ENCODE data around the gene TMEM135. TPM values are rescaled to one million over a fixed set of nuclear protein-coding genes. Genes with fewer than 3 reads are reported as not detected.
A peak's percentile ranks its signal among the peaks of the same experiment; 100 is the strongest.

Gene TMEM135
- total RNA-seq, 2 experiments from 2014 or later, result 37.2 to 39.8 TPM

DNA sequence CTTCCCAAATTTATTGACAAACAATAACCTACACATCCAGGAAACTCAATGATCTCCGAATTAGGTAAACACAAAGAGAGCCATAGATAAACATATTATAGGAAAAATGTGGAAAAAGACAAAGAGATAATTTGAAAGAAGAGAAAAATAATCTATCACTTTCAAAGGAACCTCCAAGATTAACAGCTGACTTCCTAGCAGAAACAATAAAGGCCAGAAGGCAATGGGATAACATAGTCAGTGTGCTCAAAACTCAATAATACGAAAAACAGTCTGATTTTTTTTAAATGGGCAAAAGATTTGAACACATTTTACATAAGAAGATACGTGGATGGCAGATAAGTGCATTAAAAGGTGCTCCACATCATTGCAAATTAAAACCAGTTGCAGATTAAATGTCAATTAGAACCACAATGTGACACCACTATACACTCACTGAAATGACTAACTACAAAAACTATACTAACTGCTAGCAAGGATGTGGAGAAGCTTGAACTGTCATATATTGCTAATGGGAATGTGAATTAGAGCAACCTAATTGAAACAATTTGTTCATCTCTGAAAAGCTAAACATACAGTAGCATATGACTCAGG lies 300.4 kb downstream of the TMEM135 start:
- Mint-ChIP-seq H3K36me3 (ENCODE audit: low read depth) (no peaks in the 10 kb centered on the region), H3K9me3 (ENCODE audit: insufficient read depth) (peaks cover 29% of the 10 kb centered on the region), H3K27ac (no peak overlapping the region), H3K27me3 (ENCODE audit: low read depth) (no peaks in the 10 kb centered on the region), H3K4me3 (no peak overlapping the region), H3K4me1 (ENCODE audit: low read depth) (no peaks in the 10 kb centered on the region)
- ChIA-PET CTCF (no interaction called here), POLR2A (no interaction called here)
- no peak for DNase-seq
- ATAC-seq, result no peak

DNA sequence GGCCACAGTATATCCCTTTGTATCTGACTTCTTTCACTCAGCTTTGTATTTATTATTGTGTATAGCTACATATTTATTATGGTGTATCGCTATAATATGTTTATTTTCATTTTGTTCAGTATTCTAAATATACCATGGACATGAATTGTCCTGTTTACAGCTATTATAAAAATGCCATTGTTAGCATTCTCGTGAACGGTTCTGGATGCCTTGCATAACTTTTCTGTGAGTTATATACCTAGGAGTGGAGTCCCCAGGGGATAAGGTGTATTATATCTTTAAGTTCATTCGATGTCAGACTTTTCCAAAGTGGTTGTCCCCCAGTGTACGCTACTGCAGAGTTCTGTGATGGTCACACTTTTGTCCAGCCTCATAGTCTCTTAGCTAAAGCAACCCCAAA lies 301.7 kb downstream of the TMEM135 start:
- Mint-ChIP-seq H3K27me3 (ENCODE audit: low read depth) (no peaks in the 10 kb centered on the region), H3K9me3 (ENCODE audit: insufficient read depth) (peaks cover 24% of the 10 kb centered on the region), H3K27ac (no peak overlapping the region), H3K36me3 (ENCODE audit: low read depth) (no peaks in the 10 kb centered on the region), H3K4me3 (no peak overlapping the region), H3K4me1 (ENCODE audit: low read depth) (no peaks in the 10 kb centered on the region)
- POLR2A ChIA-PET, result no interaction called here
- CTCF ChIA-PET, result no interaction called here
- DNase-seq, result no peak
- ATAC-seq, result no peak

GRCh38 chr11:87347441-87347840 lies 309.7 kb downstream of the TMEM135 start:
- H3K9me3 Mint-ChIP-seq (ENCODE audit: insufficient read depth), result no peaks in the 10 kb centered on the region
- no peak overlapping the region for H3K4me3 Mint-ChIP-seq
- ChIA-PET POLR2A (no interaction called here), CTCF (no interaction called here)
- H3K27ac Mint-ChIP-seq, result no peak overlapping the region
- peaks cover under 1% of the 10 kb centered on the region for H3K4me1 Mint-ChIP-seq (ENCODE audit: low read depth)
- no peak for ATAC-seq
- no peak for DNase-seq
- no peaks in the 10 kb centered on the region for H3K36me3 Mint-ChIP-seq (ENCODE audit: low read depth)
- peaks cover 8% of the 10 kb centered on the region for H3K27me3 Mint-ChIP-seq (ENCODE audit: low read depth)

DNA sequence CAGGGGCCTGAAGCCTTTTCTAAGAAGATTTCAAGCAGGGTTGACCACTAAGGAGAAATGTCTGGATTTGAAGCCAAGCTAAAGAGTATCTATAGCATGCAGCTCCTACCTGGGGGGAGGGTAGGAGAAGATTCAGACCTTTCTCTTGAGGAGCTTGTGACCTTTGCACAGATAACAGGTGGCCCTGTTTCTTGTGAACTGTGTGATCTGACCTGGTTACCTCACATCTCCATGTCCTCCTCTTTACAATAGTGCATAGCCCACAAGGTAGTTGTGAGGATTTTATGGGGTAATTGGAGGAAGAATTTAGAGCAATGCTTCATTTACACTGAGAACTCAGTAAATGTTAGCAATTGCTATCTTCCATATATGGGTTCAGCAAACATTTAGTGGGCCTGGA lies 310.1 kb downstream of the TMEM135 start:
- DNase-seq (no peak), ATAC-seq (no peak)
- Mint-ChIP-seq H3K27ac (no peak overlapping the region), H3K4me3 (no peak overlapping the region), H3K4me1 (ENCODE audit: low read depth) (peaks cover 5% of the 10 kb centered on the region), H3K9me3 (ENCODE audit: insufficient read depth) (no peaks in the 10 kb centered on the region), H3K27me3 (ENCODE audit: low read depth) (peaks cover 11% of the 10 kb centered on the region), H3K36me3 (ENCODE audit: low read depth) (no peaks in the 10 kb centered on the region)
- POLR2A ChIA-PET, result no interaction called here
- CTCF ChIA-PET, result no interaction called here

- Mint-ChIP-seq H3K9me3 (ENCODE audit: insufficient read depth) (no peaks in the 10 kb centered on the region), H3K36me3 (ENCODE audit: low read depth) (no peaks in the 10 kb centered on the region), H3K27ac (no peak overlapping the region), H3K4me1 (ENCODE audit: low read depth) (peaks cover 10% of the 10 kb centered on the region), H3K4me3 (no peak overlapping the region), H3K27me3 (ENCODE audit: low read depth) (peaks cover 11% of the 10 kb centered on the region)
- no peak for DNase-seq
- ChIA-PET POLR2A (no interaction called here), CTCF (interaction anchor here (0.7 to 5.0 kb wide), 7 partner anchors 15 to 417 kb away, joined by 3 to 83 read pairs (median 3); no protein-coding TSS in a partner anchor)
- ATAC-seq, result no peak
These were observed 313.9 kb downstream of the TMEM135 start for GRCh38 chr11:87351676-87352075.

DNA sequence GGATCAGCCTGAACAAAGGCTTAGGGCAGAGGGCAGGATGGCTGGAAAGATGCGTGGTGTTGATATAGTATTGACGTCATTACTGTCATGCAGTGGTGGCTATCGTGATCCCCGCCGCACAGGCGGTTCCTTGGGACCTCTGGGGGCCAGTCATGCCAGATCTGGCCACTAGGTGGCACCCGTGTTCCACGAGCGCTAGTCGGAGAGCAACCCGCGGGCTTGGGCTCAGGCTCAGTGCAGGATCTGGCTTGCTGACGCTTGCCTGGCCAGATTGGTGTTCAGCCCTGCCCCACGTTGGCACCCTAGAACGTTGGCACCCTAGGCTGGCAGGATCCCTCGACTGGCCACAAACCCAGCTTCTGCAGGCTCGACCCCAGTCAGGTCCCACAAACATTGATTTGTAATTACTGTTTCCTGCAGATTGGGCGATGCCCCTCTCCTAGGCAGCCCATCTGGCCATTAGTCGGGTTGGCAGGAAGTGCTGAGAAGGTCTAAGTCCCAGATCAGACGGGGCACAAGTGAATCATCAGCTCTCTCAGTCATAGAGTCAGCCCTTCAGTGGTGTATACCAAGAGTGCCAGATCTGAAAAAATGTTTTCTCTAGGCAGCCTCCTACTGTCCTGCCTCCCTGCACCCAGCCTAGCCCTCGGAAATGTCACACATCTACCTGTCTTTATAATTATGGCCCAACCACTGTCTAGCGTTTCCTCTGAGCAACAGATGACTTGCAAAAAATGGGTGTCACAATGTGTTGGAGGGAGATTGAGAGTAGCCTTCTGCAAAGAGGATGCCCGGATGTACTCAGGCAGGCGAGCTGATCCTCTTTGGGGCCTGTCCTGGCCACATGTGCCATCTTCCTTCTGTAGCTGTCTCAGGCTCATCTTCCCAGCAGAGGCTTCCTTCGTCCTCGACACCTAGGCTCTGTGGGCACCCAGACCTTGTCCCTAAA lies 315.3 kb downstream of the TMEM135 start:
- H3K4me3 Mint-ChIP-seq, result no peak overlapping the region
- DNase-seq (peak; percentile 87), ATAC-seq (peak; percentile 96)
- POLR2A ChIA-PET, result no interaction called here
- CTCF ChIA-PET, result interaction anchor here (1.2 to 5.0 kb wide), 7 partner anchors 9 to 68 kb away, joined by 3 to 83 read pairs (median 3); no protein-coding TSS in a partner anchor
- no peaks in the 10 kb centered on the region for H3K36me3 Mint-ChIP-seq (ENCODE audit: low read depth)
- H3K4me1 Mint-ChIP-seq (ENCODE audit: low read depth), result peaks cover 10% of the 10 kb centered on the region
- no peak overlapping the region for H3K27ac Mint-ChIP-seq
- peaks cover 11% of the 10 kb centered on the region for H3K27me3 Mint-ChIP-seq (ENCODE audit: low read depth)
- no peaks in the 10 kb centered on the region for H3K9me3 Mint-ChIP-seq (ENCODE audit: insufficient read depth)

DNA sequence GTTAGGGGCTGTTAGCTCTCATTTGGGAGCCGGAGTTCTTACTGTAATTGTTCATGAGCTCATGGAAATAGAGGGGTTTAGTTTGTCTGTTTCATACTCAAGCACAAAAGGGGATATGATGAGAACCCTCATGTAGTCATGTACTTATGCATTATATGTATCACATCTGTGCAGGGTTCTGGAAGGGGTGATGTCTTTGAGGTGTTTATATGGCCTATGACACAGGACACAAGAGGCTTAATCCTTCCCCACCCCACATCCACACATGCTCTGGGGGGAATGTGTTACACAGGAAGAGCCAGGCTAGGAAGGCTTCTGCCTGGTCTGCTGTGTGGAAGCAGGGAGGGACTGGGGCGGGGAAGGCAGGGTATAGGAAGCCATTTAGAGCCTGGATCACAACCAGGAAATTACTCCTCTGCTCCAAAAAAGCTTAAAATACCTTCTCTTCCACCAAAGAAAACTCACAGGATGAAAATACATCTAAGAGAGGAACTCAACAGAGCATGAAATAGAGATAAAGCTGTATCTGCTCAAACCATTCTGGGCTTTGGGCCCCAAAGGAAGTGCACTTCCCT lies 316.1 kb downstream of the TMEM135 start:
- Mint-ChIP-seq H3K27me3 (ENCODE audit: low read depth) (peaks cover 11% of the 10 kb centered on the region), H3K4me3 (no peak overlapping the region), H3K9me3 (ENCODE audit: insufficient read depth) (no peaks in the 10 kb centered on the region), H3K27ac (no peak overlapping the region), H3K4me1 (ENCODE audit: low read depth) (peaks cover 10% of the 10 kb centered on the region), H3K36me3 (ENCODE audit: low read depth) (no peaks in the 10 kb centered on the region)
- POLR2A ChIA-PET, result no interaction called here
- no peak for ATAC-seq
- no peak for DNase-seq
- CTCF ChIA-PET, result interaction anchor here (1.2 to 5.0 kb wide), 6 partner anchors 8 to 67 kb away, joined by 3 to 83 read pairs (median 4); no protein-coding TSS in a partner anchor

DNA sequence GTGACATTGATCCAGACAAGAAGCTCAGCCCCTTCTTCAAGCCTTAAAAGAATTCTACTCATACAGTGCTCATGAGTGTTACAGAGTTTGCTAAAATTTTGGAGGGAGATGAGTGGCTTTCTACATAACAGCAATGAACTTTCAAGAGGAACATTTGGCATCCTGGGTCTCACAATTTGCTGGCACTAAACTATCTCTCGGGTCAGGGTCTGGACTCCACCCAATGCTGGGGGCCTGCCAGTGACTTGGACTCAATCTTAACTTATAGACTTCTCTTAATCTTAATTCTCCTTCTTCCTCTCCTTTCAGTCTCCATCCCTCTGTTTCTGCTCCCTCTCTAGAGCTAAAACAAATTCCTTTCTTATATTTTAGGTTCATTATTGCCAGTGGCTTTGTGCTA lies 317.9 kb downstream of the TMEM135 start:
- DNase-seq (no peak), ATAC-seq (no peak)
- ChIA-PET CTCF (interaction anchor here (5.0 kb wide), 1 partner anchor 66 kb away, joined by 83 read pairs; no protein-coding TSS in a partner anchor), POLR2A (no interaction called here)
- Mint-ChIP-seq H3K4me1 (ENCODE audit: low read depth) (peaks cover 10% of the 10 kb centered on the region), H3K27ac (no peak overlapping the region), H3K4me3 (no peak overlapping the region), H3K27me3 (ENCODE audit: low read depth) (peaks cover 11% of the 10 kb centered on the region), H3K9me3 (ENCODE audit: insufficient read depth) (no peaks in the 10 kb centered on the region), H3K36me3 (ENCODE audit: low read depth) (no peaks in the 10 kb centered on the region)

DNA sequence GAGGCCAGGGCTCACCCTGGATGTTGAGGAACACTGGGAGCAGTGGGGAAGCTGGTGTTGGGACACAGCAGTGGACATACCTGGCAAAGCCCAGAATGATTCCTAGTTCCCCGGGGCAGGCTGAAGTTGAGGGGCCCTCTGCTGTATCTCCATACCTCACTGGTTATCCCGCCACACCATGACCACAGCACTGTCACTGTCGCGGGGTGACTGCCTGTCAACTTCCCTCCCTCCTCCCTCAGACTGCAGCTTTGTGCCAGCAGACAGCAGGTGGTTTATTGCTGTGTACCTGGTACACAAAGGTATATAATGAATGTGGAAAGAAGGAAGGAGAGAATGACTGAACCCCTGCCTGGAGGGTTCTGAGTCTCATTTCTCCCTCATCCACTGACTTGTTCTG lies 318.7 kb downstream of the TMEM135 start:
- POLR2A ChIA-PET, result no interaction called here
- H3K27ac Mint-ChIP-seq, result no peak overlapping the region
- H3K4me3 Mint-ChIP-seq, result no peak overlapping the region
- peaks cover 10% of the 10 kb centered on the region for H3K4me1 Mint-ChIP-seq (ENCODE audit: low read depth)
- CTCF ChIA-PET, result interaction anchor here (5.0 kb wide), 1 partner anchor 65 kb away, joined by 83 read pairs; no protein-coding TSS in a partner anchor
- DNase-seq (no peak), ATAC-seq (no peak)
- H3K9me3 Mint-ChIP-seq (ENCODE audit: insufficient read depth), result no peaks in the 10 kb centered on the region
- no peaks in the 10 kb centered on the region for H3K36me3 Mint-ChIP-seq (ENCODE audit: low read depth)
- H3K27me3 Mint-ChIP-seq (ENCODE audit: low read depth), result peaks cover 11% of the 10 kb centered on the region

- CTCF ChIA-PET, result no interaction called here
- POLR2A ChIA-PET, result no interaction called here
- Mint-ChIP-seq H3K27ac (no peak overlapping the region), H3K27me3 (ENCODE audit: low read depth) (no peaks in the 10 kb centered on the region), H3K9me3 (ENCODE audit: insufficient read depth) (no peaks in the 10 kb centered on the region), H3K4me1 (ENCODE audit: low read depth) (no peaks in the 10 kb centered on the region), H3K36me3 (ENCODE audit: low read depth) (no peaks in the 10 kb centered on the region), H3K4me3 (no peak overlapping the region)
- DNase-seq (no peak), ATAC-seq (no peak)
These were observed 320.7 kb downstream of the TMEM135 start for GRCh38 chr11:87358461-87358860.

GRCh38 chr11:87359401-87359800 lies 321.7 kb downstream of the TMEM135 start:
- DNase-seq (no peak), ATAC-seq (no peak)
- CTCF ChIA-PET, result no interaction called here
- Mint-ChIP-seq H3K9me3 (ENCODE audit: insufficient read depth) (no peaks in the 10 kb centered on the region), H3K4me3 (no peak overlapping the region), H3K36me3 (ENCODE audit: low read depth) (no peaks in the 10 kb centered on the region), H3K27ac (no peak overlapping the region), H3K4me1 (ENCODE audit: low read depth) (no peaks in the 10 kb centered on the region), H3K27me3 (ENCODE audit: low read depth) (no peaks in the 10 kb centered on the region)
- POLR2A ChIA-PET, result no interaction called here

GRCh38 chr11:87361891-87362290 lies 324.2 kb downstream of the TMEM135 start:
- no peak overlapping the region for H3K4me3 Mint-ChIP-seq
- ATAC-seq, result no peak
- CTCF ChIA-PET, result interaction anchor here (1.2 to 1.8 kb wide), 2 partner anchors 9 to 60 kb away, joined by 4 to 5 read pairs; no protein-coding TSS in a partner anchor
- H3K4me1 Mint-ChIP-seq (ENCODE audit: low read depth), result no peaks in the 10 kb centered on the region
- no peaks in the 10 kb centered on the region for H3K27me3 Mint-ChIP-seq (ENCODE audit: low read depth)
- H3K27ac Mint-ChIP-seq, result no peak overlapping the region
- H3K36me3 Mint-ChIP-seq (ENCODE audit: low read depth), result no peaks in the 10 kb centered on the region
- no peaks in the 10 kb centered on the region for H3K9me3 Mint-ChIP-seq (ENCODE audit: insufficient read depth)
- POLR2A ChIA-PET, result no interaction called here
- no peak for DNase-seq

All from activated CD8-positive, alpha-beta T cell treated with anti-CD3 and anti-CD28 coated beads, Interleukin-2, amount 10 ng/mL, durations not matched to agents 7 days and 5 days (primary cell).